Measurements from ENCODE around the gene KLF16. TPM values are rescaled to one million over a fixed set of nuclear protein-coding genes. Genes with fewer than 3 reads are reported as not detected.

KLF16 gene
- total RNA-seq, 1 experiment from 2014 or later = 32.3 TPM

DNA sequence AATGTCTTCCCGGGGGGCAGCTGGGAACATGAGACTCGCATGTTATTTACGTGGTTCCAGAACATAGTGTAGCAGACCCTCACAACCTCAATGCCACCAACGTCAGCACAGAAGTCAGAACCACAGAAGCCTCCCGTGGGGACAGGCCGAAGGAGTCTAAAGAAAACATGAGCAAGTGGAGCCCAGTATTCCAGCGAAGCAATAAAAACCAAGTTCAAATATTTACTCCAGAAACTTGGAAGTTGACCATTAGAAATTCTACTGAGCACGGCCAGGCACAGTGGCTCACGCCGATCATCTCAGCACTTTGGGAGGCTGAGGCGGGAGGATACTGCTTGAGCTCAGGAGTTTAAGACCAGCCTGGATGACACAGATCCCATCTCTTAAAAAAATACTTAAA, 33.4 kb downstream of the KLF16 start:
- no peak overlapping the region for H3K27ac Mint-ChIP-seq (ENCODE audit: unreplicated experiment)
- H3K27me3 Mint-ChIP-seq (ENCODE audit: unreplicated experiment) = no peaks in the 10 kb centered on the region
- peaks cover 27% of the 10 kb centered on the region for H3K36me3 Mint-ChIP-seq (ENCODE audit: insufficient read depth, unreplicated experiment)
- intact Hi-C loops (cut with micrococcal nuclease; ENCODE audit: unreplicated experiment) = no loop called here
- CTCF ChIA-PET = no interaction called here
- TF ChIP-seq, protein P1, sequence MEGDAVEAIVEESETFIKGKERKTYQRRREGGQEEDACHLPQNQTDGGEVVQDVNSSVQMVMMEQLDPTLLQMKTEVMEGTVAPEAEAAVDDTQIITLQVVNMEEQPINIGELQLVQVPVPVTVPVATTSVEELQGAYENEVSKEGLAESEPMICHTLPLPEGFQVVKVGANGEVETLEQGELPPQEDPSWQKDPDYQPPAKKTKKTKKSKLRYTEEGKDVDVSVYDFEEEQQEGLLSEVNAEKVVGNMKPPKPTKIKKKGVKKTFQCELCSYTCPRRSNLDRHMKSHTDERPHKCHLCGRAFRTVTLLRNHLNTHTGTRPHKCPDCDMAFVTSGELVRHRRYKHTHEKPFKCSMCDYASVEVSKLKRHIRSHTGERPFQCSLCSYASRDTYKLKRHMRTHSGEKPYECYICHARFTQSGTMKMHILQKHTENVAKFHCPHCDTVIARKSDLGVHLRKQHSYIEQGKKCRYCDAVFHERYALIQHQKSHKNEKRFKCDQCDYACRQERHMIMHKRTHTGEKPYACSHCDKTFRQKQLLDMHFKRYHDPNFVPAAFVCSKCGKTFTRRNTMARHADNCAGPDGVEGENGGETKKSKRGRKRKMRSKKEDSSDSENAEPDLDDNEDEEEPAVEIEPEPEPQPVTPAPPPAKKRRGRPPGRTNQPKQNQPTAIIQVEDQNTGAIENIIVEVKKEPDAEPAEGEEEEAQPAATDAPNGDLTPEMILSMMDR (IDR thresholded peaks at IDR 0.05; ENCODE audit: unreplicated experiment) = no peak
- no peak for DNase-seq
- H3K9me3 Mint-ChIP-seq (ENCODE audit: low read depth, unreplicated experiment) = no peaks in the 10 kb centered on the region
- H3K4me1 Mint-ChIP-seq (ENCODE audit: low read depth, unreplicated experiment) = no peaks in the 10 kb centered on the region
- no TSS peak for BruUV-seq (replicated peaks)
- no peak overlapping the region for H3K4me3 Mint-ChIP-seq (ENCODE audit: low read depth, unreplicated experiment)

DNA sequence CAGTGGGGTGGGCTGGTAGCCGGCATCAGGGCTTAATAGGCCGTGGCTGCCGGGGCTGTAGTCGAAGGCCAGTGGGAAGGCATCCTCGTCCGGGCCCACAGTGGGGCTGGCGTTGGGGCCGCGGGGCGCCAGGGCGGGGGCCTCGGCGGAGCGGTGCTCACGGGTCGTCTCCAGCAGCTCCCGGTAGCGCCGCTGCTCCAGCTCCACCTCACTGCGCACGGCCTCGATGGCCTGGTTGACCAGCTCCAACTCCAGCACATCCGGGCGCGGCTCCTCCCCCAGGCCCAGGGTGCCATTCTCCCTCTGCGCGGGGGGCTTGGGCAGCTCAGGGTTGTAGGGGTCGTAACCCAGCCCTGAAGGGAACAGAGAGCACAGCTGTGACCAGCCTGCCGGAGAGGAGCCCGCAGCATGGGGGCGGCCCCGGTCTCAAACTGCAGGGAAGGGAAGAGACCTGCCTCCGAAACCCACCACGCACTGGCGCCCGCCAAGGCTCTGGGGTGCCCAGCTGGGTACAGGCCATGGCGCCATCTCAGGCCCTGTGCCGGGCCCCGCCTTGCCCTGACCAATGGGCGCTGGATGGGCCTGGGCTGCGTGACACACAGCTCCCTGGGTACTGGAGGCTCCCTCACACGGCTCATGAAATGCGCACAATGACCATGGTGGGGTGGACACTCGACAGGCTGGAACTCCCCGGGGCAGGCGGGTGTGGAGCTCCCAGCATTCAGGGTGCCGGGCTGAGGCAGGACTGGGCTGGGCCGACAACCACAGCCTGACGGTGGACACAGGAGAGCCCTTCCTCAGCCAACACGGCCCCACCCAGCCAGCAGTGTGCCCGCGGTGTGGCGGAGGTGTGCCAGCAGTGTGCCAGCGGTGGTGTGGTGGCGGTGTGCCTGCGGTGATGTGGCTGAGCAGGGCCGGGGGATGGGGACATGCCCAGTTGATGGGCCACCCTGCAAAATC, 34.8 kb downstream of the KLF16 start:
- TF ChIP-seq, protein P1 (IDR thresholded peaks at IDR 0.05; ENCODE audit: unreplicated experiment) = no peak
- no peaks in the 10 kb centered on the region for H3K27me3 Mint-ChIP-seq (ENCODE audit: unreplicated experiment)
- no peaks in the 10 kb centered on the region for H3K4me1 Mint-ChIP-seq (ENCODE audit: low read depth, unreplicated experiment)
- H3K27ac Mint-ChIP-seq (ENCODE audit: unreplicated experiment) = no peak overlapping the region
- BruUV-seq (replicated peaks) = no TSS peak
- CTCF ChIA-PET = no interaction called here
- DNase-seq = no peak
- intact Hi-C loops (cut with micrococcal nuclease; ENCODE audit: unreplicated experiment) = no loop called here
- no peak overlapping the region for H3K4me3 Mint-ChIP-seq (ENCODE audit: low read depth, unreplicated experiment)
- no peaks in the 10 kb centered on the region for H3K9me3 Mint-ChIP-seq (ENCODE audit: low read depth, unreplicated experiment)
- H3K36me3 Mint-ChIP-seq (ENCODE audit: insufficient read depth, unreplicated experiment) = peaks cover 27% of the 10 kb centered on the region

DNA sequence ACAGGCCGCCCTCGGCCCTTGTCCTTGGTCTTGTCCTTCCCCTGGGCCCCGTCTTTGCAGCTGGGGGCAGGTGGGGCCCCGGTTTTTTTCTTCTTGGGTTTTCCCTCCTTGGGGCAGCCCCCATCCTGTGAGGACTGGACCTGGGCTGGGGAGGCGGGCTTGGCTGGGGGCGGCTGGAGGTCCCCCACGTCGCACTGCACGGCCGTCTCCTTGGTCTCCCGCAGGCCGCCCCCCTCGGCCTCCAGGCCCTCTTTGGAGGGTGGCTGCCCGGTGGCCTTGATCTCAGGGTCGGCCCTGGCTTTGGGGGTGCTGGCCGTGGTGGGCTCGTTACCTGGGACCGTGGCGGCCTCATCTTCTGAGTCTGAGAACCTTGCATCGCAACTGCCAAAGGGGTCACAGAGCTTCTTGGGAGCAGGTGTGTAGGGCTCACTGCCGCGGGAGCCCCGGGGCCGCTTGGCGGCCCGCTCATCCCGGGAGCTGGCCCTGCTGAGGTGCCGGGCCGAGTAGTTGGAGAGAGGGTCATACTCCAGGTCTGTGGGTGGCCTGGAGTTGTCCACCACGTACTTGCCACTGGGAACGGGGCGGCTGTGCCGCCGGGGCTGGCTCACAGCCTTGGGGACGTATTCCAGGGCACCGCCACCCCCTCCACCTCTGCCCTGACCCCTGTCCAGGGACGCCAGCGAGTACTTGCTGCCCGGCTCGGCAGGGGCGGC, 35.7 kb downstream of the KLF16 start:
- CTCF ChIA-PET = no interaction called here
- TSS peak; percentile 15 for BruUV-seq (replicated peaks)

More for the DNA sequence above, 35.7 kb downstream of the KLF16 start:
- Mint-ChIP-seq H3K27me3 (ENCODE audit: unreplicated experiment) (no peaks in the 10 kb centered on the region), H3K4me3 (ENCODE audit: low read depth, unreplicated experiment) (no peak overlapping the region), H3K4me1 (ENCODE audit: low read depth, unreplicated experiment) (no peaks in the 10 kb centered on the region), H3K36me3 (ENCODE audit: insufficient read depth, unreplicated experiment) (peaks cover 34% of the 10 kb centered on the region), H3K9me3 (ENCODE audit: low read depth, unreplicated experiment) (no peaks in the 10 kb centered on the region), H3K27ac (ENCODE audit: unreplicated experiment) (no peak overlapping the region)
- intact Hi-C loops (cut with micrococcal nuclease; ENCODE audit: unreplicated experiment) = no loop called here
- TF ChIP-seq, protein P1 (IDR thresholded peaks at IDR 0.05; ENCODE audit: unreplicated experiment) = no peak
- no peak for DNase-seq
